ENCODE results near the gene PHACTR2.

PHACTR2 gene

GRCh38 chr6:143743301-143744166 lies 65.8 kb downstream of the PHACTR2 start:
- DNase-seq: no peak

- no peak for DNase-seq
These were observed 66.9 kb downstream of the PHACTR2 start for GRCh38 chr6:143744551-143745165.

GRCh38 chr6:143745166-143746133 lies 67.7 kb downstream of the PHACTR2 start:
- no peak for DNase-seq

- DNase-seq: no peak
These were observed 68.7 kb downstream of the PHACTR2 start for GRCh38 chr6:143746202-143747119.

- no peak for DNase-seq
These were observed 69.6 kb downstream of the PHACTR2 start for GRCh38 chr6:143747347-143747842.

- no peak for DNase-seq
These were observed 72.1 kb downstream of the PHACTR2 start for GRCh38 chr6:143749891-143750290.

GRCh38 chr6:143750877-143751276 lies 73.1 kb downstream of the PHACTR2 start:
- no peak for DNase-seq

GRCh38 chr6:143752459-143752858 lies 74.7 kb downstream of the PHACTR2 start:
- DNase-seq: no peak

GRCh38 chr6:143753678-143754077 lies 75.9 kb downstream of the PHACTR2 start:
- no peak for DNase-seq

GRCh38 chr6:143754204-143754603 lies 76.4 kb downstream of the PHACTR2 start:
- DNase-seq: no peak

- DNase-seq: no peak
These were observed 77.6 kb downstream of the PHACTR2 start for GRCh38 chr6:143755301-143755744.

GRCh38 chr6:143757346-143757832 lies 79.6 kb downstream of the PHACTR2 start:
- no peak for DNase-seq

- no peak for DNase-seq
These were observed 80.8 kb downstream of the PHACTR2 start for GRCh38 chr6:143758551-143758950.

- peak; percentile 5 for DNase-seq
These were observed 81.9 kb downstream of the PHACTR2 start for GRCh38 chr6:143759666-143760065.

GRCh38 chr6:143761074-143761473 lies 83.3 kb downstream of the PHACTR2 start:
- DNase-seq: no peak

- no peak for DNase-seq
These were observed 84.4 kb downstream of the PHACTR2 start for GRCh38 chr6:143762126-143762525.

- no peak for DNase-seq
These were observed 87.8 kb downstream of the PHACTR2 start for GRCh38 chr6:143765422-143766184.

- no peak for DNase-seq
These were observed 88.4 kb downstream of the PHACTR2 start for GRCh38 chr6:143766185-143766553.

GRCh38 chr6:143767433-143767832 lies 89.7 kb downstream of the PHACTR2 start:
- DNase-seq: no peak

GRCh38 chr6:143772116-143773086 lies 94.6 kb downstream of the PHACTR2 start:
- DNase-seq: no peak
